Measurements from ENCODE around the gene ABCC1.
"Not testable (repeated sequence)": the region's sequence is repeated elsewhere in the genome, so short reads cannot be mapped to it uniquely, and the experiment has no call there.

Gene ABCC1

GRCh38 chr16:16176328-16176727 lies 226.9 kb downstream of the ABCC1 start:
- DNase-seq (ENCODE audit: low read depth): no peak
- no peak for TF ChIP-seq CTCF (conservative IDR thresholded peaks at IDR 0.05; ENCODE audit: control insufficient read depth, insufficient read depth, low read depth, low read length)
- no peak overlapping the region for H3K4me3 ChIP-seq (ENCODE audit: control insufficient read depth, low read depth, low read length)

- DNase-seq (ENCODE audit: low read depth): no peak
- no peak overlapping the region for H3K4me3 ChIP-seq (ENCODE audit: control insufficient read depth, low read depth, low read length)
- no peak for TF ChIP-seq CTCF (conservative IDR thresholded peaks at IDR 0.05; ENCODE audit: control insufficient read depth, insufficient read depth, low read depth, low read length)
These were observed 229.2 kb downstream of the ABCC1 start for GRCh38 chr16:16178455-16179162.

DNA sequence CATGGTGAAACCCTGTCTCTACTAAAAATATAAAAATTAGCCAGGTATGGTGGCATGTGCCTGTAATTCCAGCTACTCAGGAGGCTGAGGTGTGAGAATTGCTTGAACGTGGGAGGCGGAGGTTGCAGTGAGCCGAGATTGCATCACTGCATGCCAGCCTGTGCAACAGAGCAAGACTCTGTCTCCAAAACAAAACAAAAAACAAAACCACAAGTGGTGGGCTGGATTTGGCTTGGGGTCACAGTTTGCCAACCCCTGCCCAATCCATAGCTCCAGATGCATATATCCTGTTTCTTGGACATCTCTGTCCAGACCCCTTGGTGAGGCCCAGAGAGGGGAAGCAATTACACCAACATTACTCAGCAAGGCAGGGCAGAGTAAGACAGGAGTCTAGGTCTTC lies 232.3 kb downstream of the ABCC1 start:
- DNase-seq (ENCODE audit: low read depth); H3K4me3 ChIP-seq (ENCODE audit: control insufficient read depth, low read depth, low read length): not testable (repeated sequence)

- TF ChIP-seq CTCF (conservative IDR thresholded peaks at IDR 0.05; ENCODE audit: control insufficient read depth, insufficient read depth, low read depth, low read length): no peak
- H3K4me3 ChIP-seq (ENCODE audit: control insufficient read depth, low read depth, low read length): no peak overlapping the region
These were observed 233.5 kb downstream of the ABCC1 start for GRCh38 chr16:16182918-16183317.

DNA sequence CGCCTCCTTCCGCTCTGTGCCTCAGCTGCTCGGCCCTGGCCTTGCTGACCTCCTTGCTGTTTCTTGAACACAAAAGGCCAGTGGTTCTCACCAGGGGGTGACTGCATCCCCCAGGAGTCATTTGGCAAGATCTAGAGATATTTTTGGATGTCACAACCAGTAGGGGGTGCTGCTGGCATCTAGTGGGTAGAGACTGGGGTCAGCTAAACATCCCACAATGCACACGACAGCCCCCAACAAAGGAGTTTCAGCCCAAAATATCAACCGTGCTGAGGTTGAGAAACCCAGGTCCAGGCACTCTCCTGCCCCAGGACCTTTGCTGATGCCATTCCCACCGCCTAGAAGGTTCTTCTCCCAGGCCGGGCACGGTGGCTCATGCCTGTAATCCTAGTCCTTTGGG lies 234.1 kb downstream of the ABCC1 start:
- H3K4me3 ChIP-seq (ENCODE audit: control insufficient read depth, low read depth, low read length): no peak overlapping the region
- peak; percentile 21 for TF ChIP-seq CTCF (conservative IDR thresholded peaks at IDR 0.05; ENCODE audit: control insufficient read depth, insufficient read depth, low read depth, low read length)
- no peak for DNase-seq (ENCODE audit: low read depth)

More at GRCh38 chr16:16182918-16183317, 233.5 kb downstream of the ABCC1 start:
- DNase-seq (ENCODE audit: low read depth): no peak

DNA sequence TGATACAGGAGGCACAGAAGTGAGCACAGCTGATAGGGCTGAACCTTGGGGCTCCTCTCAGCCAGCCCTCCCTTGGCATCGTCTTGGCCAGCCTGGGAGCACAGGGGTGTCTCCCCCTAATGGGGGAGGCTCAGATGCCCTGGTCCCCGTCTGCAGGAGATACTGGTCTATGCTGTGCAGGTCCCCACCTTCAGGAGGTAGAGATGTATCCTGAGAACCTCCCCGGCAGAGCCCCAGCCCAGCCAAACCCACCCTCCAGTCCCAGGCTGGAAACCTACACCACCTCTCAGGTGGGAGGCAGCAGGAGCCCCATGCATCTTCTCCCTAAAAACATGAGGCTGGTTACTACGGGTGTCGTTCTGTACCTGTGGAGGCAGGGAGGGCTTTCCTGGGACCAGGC lies 235.2 kb downstream of the ABCC1 start:
- H3K4me3 ChIP-seq (ENCODE audit: control insufficient read depth, low read depth, low read length): no peak overlapping the region
- DNase-seq (ENCODE audit: low read depth): no peak
- TF ChIP-seq CTCF (conservative IDR thresholded peaks at IDR 0.05; ENCODE audit: control insufficient read depth, insufficient read depth, low read depth, low read length): no peak

- H3K4me3 ChIP-seq (ENCODE audit: control insufficient read depth, low read depth, low read length): no peak overlapping the region
- DNase-seq (ENCODE audit: low read depth): no peak
- TF ChIP-seq CTCF (conservative IDR thresholded peaks at IDR 0.05; ENCODE audit: control insufficient read depth, insufficient read depth, low read depth, low read length): no peak
These were observed 235.7 kb downstream of the ABCC1 start for GRCh38 chr16:16185095-16185494.
